ENCODE results near the gene SRD5A2.

DNA sequence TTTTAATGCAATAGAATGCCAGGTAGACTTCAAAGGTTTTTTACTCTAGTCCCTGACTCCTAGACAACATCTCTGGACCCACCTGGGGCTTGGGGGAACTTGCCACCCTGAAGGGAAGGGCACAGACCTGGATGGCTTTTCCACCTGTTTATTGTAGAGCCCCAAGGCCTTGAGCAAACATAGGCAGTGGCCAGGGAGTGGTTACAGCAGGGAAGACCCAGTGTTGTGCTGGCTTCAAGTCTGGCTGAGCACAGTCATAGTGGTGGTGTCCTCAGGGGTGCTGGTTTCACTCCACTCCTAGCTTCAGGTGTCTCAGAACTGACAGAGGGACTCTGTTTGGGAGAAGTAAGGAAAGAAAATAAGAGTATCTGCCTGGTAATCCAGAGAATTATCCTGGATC, 5.5 kb upstream of the SRD5A2 start:
- no peak for TF ChIP-seq POLR2A (IDR thresholded peaks at IDR 0.05)
- no peak for TF ChIP-seq CTCF (IDR thresholded peaks at IDR 0.05)
- no peak for TF ChIP-seq POLR2AphosphoS5 (IDR thresholded peaks at IDR 0.05)
